H54 (cell line): ENCODE measurements around the gene KRT84.

ENCODE experiments used
- DNase-seq: peaks from one replicate; pipeline ENCODE4 v3.0.0; 2011; ENCODE audit warnings: low spot score, mixed read lengths; ENCODE audit not compliant: insufficient read length
- FAIRE-seq: peaks from 3 replicates; lab custom pipeline; 2011; peaks lifted over from hg19 to GRCh38; lab: Jason Lieb, UNC
- POLR2A ChIP-seq: IDR thresholded peaks from 2 replicates; pipeline ENCODE4 v1.6.1; 2011; ENCODE audit warnings: low read depth, mild to moderate bottlenecking, low read length

Gene KRT84

GRCh38 chr12:52385226-52385702 is at the start of gene KRT84:
KRT84 (minus strand) TSS chr12:52385652; CDS start chr12:52385585, 67 bp downstream.
- DNase-seq (no peak), FAIRE-seq (no peak)
- TF ChIP-seq POLR2A, result no peak

GRCh38 chr12:52434760-52435530 is 49.5 kb upstream of the KRT84 start:
- TF ChIP-seq POLR2A, result no peak
- DNase-seq (no peak), FAIRE-seq (no peak)

GRCh38 chr12:52434081-52434733 is 48.8 kb upstream of the KRT84 start, which contains the start of gene KRT75:
KRT75 (minus strand) TSS chr12:52434371; CDS start chr12:52434304, 67 bp downstream.
- DNase-seq (no peak), FAIRE-seq (no peak)
- no peak for TF ChIP-seq POLR2A

GRCh38 chr12:52433501-52434080 is 48.1 kb upstream of the KRT84 start:
- FAIRE-seq, result no peak
- DNase-seq, result no peak
- no peak for TF ChIP-seq POLR2A

GRCh38 chr12:52432559-52433207 is 47.2 kb upstream of the KRT84 start:
- no peak for TF ChIP-seq POLR2A
- FAIRE-seq (no peak), DNase-seq (no peak)

- DNase-seq (no peak), FAIRE-seq (no peak)
- no peak for TF ChIP-seq POLR2A
Observed at GRCh38 chr12:52428121-52428520, 42.7 kb upstream of the KRT84 start.

GRCh38 chr12:52427083-52427482 is 41.6 kb upstream of the KRT84 start:
- TF ChIP-seq POLR2A, result no peak
- DNase-seq, result no peak
- FAIRE-seq, result no peak

- no peak for DNase-seq
- no peak for FAIRE-seq
- TF ChIP-seq POLR2A, result no peak
Observed at GRCh38 chr12:52426034-52426433, 40.6 kb upstream of the KRT84 start.

- TF ChIP-seq POLR2A, result no peak
- DNase-seq (no peak), FAIRE-seq (no peak)
Observed at GRCh38 chr12:52425466-52425865, 40.0 kb upstream of the KRT84 start.

GRCh38 chr12:52423661-52424500 is 38.4 kb upstream of the KRT84 start:
- no peak for FAIRE-seq
- DNase-seq, result no peak
- no peak for TF ChIP-seq POLR2A

GRCh38 chr12:52423035-52423434 is 37.6 kb upstream of the KRT84 start:
- no peak for FAIRE-seq

GRCh38 chr12:52419656-52420055 is 34.2 kb upstream of the KRT84 start:
- DNase-seq (no peak), FAIRE-seq (no peak)

More at GRCh38 chr12:52423035-52423434, 37.6 kb upstream of the KRT84 start:
- no peak for DNase-seq
- TF ChIP-seq POLR2A, result no peak

More at GRCh38 chr12:52419656-52420055, 34.2 kb upstream of the KRT84 start:
- TF ChIP-seq POLR2A, result no peak
